GM12872 (cell line): ENCODE measurements around the gene GCK.

Experiments used
- CTCF ChIP-seq: IDR thresholded peaks from 3 replicates; pipeline ENCODE4 v1.5.1; 2011; ENCODE audit warnings: low read depth, mild to moderate bottlenecking, low read length, moderate library complexity; ENCODE audit not compliant: insufficient read depth

Gene GCK

DNA sequence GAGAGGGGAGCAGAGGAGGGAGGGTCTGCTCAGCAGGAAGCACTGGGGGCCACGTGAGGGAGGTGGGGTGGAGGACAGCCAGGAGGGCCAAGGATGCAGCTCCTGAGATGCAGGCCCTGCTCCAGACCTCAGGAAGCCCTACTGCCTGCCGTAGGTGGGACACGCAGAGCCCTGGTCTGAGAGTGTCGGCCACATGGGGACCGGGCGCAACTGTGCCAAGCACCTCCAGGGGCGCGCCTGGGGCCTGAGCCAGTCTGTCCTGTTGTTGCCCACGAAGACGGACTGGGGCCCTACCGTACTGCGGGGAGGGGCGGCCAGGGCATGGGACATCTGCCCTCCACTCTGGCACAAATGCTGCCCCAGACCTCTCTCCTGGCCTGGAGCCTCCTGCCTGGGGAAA lies 43.2 kb upstream of the GCK start:
- TF ChIP-seq CTCF: no peak

DNA sequence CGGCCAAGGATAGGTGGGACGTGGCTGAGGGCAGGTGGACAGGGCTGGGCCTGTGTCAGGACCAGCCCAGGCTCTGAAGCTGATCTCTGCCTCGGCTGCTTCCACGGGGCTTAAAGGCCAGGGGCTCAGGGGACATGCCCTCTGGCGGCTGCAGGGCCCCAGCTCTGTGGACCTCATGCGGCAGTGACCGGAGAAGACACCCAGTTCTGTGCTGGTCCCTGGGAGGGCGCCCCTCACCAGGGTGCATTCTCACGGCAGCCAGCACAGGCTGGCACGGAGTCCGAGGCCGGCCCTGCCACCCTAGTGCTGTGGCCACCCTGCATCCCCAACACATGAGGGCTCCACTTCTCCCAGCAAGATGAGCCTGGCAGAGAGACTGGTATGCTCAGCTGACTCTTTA lies 41.8 kb upstream of the GCK start:
- no peak for TF ChIP-seq CTCF

DNA sequence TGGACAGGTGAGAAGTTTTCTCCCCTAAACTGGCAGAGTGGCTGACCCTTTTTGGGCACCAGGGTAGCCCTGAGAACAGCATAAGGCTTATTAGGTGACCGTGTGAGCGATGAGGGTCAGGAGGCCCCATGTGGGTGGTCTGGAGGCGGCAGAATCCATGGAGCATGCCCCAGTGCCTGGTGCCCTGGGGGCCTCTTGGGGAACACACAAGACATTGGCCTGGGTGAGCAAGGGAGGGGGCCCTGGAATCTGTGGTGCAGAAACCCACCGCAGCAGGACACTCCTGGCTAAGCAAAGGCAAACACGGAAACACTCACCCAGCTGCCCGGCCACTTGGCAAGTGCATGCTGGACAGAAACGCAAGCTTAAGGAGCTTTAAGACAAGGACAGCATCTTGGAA lies 41.0 kb upstream of the GCK start:
- no peak for TF ChIP-seq CTCF

GRCh38 chr7:44229546-44230105 lies 40.4 kb upstream of the GCK start:
- no peak for TF ChIP-seq CTCF

GRCh38 chr7:44228571-44229350 lies 39.5 kb upstream of the GCK start:
- TF ChIP-seq CTCF: no peak

DNA sequence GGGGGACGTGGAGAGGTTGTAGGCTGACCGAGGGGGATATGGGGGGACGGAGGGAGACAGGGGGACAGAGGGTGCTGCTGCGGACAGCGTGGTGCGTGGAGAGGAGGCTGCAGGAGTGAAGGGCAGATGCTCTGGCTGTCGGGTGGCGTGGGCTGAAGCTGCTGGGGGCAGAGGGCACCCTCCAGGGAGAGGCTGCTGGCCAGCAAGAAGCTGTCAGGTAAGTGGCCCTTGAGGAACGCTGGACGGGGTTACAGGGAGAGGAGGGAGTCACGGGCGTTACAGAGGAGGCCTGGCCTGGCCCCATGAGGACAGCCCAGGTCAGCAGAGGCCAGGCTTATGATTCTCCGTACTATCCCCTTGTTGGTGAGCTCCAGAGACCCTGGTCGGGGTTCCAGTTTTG lies 38.7 kb upstream of the GCK start:
- TF ChIP-seq CTCF: no peak

- no peak for TF ChIP-seq CTCF
Observed at GRCh38 chr7:44226396-44226753, 37.1 kb upstream of the GCK start.
